NK-92 treated with Interleukin-12 subunit alpha and Interleukin-12 subunit beta, amount 100 ng/mL, for 24 hours (cell line): ENCODE measurements around the gene PRR3.

Experiments used
- DNase-seq: peaks from one replicate; lab custom pipeline; 2025; lab: John Stamatoyannopoulos, UW

PRR3 gene

DNA sequence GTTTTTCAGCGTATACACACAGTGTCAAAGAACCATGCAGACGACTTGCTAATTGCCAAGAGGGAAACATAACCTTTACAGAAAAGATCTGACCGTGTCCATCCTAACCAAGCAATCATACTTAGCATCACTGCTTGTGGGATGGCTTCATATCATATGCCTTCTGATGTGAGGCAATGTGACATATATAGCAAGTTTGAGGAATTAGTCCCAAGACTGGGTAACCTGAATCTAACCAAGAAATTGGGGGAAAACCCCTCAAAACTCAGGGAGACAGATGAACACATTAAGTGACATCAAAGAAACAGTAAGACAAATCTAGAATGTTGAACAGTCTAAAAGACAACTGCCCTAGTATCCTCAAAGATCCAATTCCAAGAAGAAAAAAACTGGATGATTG lies 19.2 kb upstream of the PRR3 start:
- DNase-seq, result no peak

DNA sequence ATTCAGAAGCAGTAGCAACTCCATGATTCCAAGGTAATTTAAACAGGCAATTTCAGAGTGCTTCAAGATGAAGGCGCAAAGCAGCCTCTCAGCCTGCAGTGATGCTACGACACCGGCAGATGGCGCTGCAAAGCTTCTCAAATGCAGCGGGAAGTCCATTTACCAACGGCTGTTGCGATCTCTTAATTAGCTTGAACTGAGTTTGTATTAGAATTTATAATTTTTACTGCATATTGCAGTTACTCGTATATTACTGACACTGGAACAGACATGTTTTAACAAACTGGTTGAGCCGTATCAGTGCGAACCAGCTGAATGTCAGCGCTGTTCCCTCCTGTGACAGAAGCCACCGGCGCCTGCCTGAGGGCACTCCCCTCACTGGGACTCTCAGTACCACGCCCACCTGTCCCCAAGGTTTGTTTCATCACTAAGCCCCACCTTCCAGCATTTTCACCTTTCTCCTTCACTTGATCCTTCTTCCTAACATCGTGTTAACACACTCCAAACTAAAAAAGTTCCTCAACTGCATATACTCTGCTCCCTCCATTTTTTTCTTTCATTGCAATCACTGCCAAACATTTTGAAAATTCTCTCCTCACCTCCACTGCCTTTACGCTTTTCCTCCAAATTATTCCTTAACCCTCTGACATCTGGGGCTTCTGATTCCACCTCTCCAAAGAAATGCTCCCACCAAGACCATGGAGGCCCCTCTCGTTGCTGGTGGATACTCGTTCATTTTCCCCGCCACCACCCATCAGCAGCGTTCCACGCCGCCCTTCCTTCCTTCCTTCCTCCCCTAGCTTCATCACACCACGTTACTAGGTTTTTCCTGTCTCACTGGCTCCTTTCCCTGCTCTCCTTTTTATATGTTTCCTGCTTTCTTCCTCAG lies 15.3 kb upstream of the PRR3 start:
- peak; percentile 48 for DNase-seq

DNA sequence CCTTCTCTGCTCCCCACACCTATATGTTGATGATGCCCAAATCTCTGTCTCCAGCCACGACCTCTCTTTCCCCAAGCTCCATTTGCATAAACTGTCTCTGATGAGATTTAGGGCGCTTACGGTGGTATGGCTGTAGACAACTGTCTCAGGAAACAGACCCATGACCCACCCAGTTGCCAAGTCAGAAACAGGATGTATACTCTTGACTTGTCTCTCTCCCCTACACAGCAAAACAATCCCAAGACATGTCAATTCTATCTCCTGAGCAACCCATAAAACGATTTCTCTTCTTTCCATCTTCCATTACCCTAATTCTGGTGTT lies 14.7 kb upstream of the PRR3 start:
- DNase-seq, result no peak

DNA sequence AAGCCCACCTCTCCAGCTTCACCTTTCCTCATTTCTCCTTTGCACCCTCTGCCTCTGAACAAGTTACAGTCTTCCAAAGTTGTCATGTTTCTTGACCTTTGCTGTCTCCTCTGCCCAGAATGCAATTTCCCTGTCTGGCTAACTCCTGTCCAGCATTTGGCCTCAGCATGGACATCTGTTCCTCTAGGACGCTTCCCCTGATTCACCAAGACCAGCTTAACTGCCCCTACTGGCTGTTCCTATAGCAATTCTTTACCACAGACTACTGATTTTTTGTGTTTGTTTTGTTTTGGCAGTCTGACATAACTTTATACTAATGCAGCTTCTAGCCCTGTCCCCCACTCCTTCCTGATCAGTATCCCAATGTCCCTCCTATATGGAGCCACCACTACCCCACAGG lies 14.2 kb upstream of the PRR3 start:
- DNase-seq, result no peak

DNA sequence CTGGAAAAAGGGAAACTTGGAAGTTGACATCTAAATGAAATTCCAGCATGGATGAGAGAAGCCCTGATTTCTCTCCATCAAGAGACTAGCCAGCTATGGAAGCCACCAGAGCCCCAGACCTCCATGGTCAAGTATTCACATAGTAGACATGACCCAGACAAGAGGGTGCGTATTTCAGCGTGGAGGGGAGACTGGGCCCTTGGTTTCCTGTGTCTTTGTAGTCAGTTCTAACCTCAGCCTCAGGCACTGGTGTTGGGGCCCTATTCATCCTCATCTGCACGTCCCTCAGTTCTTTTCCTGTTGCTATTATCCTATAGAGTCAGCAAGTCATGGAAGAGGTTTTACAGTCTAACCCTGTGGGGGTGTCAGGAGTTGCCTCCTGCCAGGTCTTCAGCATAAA lies 13.3 kb upstream of the PRR3 start:
- no peak for DNase-seq

DNA sequence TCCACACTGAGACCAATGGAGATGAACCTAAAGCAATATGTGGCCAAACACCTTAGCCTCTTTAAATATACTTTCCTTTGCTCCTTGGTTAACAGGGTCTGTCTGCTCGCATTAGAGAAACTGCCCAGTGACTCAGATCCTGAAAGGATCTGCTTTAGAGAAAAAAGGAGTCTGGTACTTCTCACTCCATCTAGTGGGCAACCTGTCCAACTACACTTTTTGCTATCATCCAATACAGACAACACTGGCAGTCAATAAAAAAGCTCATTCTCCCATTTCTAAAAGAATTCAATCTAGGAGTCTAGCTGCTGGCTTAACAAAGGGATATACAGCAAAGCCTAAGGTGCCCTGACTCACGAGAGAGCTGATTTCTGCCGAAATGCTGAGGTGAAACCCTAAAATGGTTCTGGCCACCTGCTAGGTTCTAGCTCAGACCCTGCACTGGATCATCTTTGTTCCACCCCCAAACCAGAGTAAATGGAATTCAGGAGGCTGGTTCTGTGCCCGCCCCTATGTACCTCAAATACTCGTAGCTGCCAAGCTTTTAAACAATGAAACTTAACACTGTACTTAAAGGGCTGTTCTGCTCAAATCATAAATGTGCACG lies 12.3 kb upstream of the PRR3 start:
- peak; percentile 23 for DNase-seq

DNA sequence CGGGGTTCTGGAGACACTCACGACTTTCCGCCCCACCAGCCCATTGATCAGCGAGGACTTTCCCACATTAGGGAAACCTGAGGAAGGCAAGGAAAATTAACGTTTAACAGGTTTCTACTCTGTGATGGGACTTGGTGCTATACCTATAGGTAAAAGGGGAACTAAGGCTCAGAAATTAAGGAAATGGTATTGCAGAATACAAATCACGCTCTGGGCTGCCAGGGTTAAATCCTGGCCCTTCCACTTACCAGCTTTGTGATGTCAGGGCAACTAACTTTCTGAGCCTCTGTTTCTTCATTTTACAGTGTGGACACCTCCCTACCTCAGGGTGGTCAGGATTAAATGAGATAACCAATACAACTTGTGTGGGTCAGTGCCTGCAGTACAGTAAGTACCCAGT lies 9.6 kb upstream of the PRR3 start:
- no peak for DNase-seq

DNA sequence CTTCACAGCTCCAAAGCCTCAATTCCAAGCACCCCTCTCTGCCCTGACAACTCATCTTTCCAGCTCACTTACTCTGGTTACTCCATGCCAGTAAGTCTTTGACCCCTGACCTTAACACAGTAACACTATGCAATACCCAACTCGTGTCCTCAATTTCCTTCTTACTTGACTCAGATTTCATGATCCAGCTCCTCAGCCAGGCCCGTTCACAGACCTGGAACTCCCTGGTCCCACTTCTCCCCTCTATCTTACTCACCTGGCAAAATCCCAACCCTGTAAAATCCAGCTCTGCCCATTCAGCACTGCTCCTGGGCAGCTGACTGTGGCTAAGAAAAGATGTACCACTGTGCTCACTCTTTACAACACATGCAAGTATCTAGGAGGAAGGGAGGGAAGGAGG lies 8.7 kb upstream of the PRR3 start:
- DNase-seq, result no peak

DNA sequence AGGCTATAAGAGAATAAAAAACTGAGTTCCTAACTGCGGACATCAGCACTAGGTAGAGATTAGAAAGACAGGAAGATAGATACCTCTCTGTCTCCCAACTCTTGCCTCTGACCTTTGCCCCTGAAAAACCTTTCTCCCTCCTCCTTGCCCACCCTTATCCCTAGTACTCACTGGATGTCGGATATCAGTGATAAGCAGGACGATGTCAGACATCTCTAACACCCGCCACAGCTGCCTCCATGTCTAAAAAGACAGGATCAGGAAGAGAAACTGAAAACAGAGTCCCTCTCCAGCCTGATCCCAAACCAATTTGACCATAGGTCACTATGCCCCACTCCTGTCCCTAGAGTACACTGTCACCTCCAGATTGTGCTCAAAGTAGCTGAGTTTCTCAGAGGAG lies 2.7 kb upstream of the PRR3 start:
- DNase-seq, result no peak

DNA sequence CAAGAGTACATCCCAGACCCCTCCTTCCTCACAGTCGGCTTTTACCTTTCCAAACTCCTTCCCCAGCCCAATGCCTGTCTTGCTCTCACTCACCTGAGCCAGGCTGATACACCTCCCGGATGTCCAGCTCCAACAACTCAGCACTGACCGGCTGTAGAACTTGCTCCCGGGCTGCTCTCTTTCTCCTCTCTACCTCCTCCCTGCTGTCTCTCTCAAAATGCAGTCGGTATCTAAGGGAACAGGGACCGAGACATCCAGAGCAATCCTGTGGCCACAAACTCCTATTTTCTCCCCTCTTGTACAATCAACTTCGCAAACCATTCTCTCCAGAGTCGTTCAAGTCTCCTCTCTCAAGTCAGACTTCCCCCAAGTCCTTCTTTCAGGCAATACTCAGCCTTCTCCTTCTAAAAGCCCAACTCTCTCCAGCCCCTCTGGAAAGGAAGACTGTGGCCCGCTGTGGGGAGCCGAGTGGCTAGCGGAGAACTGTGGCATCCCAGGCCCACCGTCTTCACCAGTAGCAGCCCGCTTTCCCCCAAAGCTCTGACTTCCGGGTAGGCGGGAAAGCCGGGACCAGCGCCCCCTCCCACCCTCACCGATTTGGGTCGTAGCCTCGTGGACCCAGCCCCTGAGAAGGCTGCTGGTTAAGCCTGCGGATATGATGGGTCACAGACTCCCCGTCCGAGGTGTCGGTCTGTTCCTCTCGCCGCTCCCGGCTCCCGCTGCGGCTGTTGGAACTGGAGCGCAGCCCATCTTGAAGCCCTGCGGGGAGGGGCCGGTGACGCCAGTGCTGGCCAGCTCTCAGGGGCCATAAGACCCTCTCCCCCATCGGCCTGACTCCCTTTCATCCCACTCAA lies 1.9 kb upstream of the PRR3 start:
- DNase-seq, result no peak

DNA sequence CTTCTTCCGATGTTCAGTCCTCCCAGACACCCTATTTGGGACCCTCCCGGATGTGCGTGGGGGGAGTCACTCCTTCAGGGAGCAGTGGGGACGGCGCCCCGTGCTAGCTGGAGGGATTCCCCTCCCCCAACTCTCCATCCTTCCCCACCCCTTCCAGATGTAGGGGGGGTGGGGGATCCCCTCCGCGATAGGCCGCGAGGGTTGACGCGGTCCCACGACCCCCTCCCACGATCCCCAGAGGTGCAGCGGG lies 1.4 kb upstream of the PRR3 start:
- no peak for DNase-seq

DNA sequence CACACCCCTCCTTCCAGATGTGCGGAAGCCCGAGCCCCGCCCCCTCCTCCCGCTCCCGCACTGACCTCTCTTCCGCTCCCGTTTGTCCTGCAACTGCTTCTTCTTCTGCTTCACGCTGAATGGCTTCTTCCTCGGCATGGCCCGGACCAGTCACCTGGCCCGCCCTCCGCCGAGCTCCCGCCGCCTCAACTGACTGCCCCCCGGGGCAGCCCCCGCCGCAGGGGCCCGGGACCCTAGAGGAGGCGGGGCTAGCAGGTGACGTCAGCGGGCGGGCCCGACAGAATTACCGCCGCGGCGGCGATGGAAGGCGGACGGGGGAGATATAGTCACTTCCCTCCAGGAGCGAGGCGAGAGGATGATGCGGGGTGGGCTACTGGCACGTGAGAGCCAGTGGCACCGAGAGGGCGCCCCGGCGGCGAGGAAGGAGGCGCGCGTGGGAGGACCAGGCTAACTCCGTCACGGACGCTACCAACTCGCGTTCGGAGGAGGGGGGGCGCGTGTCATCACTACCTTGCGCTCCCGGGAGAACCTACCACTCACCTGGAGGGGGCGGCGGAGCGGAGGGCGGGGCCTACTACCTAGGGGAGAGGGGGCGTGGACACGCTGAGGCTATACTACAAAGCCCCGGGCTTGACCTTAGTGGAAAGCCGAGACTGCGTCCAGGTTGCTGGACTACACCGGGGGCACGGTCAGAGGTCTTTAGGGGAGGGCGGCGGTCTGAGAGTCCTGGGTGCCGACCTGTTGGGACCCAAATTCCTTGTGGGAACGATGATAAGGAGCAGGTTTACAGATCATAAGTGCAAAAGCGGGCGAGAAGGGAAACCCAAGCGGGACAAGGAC lies 809 bp upstream of the PRR3 start, which contains the start of gene GNL1:
GNL1 (minus strand) TSS at position 424 of the 840 bp plus-strand sequence; CDS start at position 138, 286 bp downstream.
- peak; percentile 95 for DNase-seq

DNA sequence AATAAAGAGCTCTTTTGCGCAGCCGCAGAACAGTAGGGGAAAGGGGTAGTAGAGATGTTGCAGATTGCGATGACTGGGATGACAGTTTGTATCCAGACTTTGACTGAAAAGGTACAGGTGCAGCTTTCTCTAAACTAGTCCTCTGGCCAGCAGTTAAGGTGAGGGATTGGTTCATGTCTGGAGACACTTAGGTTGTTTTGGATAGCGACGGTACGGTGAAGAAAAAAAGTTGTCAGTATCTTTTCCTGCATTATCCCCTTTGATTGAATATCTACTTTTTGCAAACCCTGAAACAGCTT lies 537 bp downstream of the PRR3 start:
- DNase-seq, result no peak

DNA sequence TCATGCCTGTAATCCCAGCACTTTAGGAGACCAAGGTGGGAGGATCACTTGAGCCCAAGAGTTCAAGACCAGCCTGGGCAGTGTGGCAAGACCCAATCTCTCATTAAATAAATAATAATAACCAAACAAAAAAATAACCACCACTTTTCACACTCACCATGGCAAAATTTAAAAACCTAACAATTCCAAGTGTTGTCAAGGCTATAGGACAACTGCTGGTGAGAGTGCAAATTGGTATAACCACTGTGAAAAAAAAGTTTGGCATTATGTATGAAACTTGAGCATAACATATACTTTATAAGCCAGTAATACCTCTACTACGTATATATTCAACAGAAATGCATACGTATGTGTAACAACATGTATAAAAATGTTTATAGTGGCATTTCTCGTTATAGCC lies 3.8 kb downstream of the PRR3 start:
- DNase-seq, result no peak

DNA sequence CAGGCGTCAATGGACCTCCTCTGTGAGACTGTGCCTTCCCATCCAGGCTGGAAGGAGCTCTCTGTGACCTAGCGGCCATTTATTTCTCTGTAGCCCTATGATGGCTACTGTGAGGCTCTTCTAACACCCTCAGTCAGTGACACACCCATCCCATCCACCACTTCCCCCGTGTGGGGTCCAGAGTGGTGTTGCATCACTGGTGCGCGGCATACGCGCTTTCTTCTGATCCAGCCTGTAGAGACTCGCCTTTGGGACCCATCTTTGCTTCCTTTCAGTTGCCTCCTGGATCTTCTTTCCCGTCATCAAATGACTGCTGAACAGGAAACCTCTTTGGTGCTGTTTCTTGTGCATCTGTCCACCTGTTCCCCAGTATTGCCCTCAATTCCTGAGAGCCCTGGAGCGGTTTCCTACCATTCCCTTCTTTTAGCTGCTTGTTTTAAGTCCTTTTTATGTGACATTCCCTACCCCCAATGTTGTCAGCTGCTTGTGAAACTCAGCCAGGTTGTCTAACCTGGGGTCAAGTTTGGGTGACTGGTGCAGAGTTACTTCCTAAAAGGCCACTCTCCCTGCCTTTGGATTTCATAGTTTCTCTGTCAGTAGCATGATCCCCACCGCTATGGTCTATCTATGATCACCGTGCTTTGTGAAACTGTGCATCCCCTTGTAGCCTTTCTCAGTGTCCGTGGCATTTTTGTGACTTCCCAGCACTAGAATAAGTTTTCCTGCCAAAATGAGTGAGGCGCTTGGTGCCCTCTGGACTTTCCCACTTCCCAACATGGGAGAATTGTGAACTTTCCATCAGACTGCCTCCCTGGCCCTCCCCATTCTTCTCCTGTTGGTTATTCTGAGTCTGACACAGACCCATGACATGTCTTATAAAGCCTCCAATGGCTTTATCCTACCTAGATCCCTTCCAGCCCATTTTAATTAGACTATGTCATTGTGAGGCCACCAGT lies 5.7 kb downstream of the PRR3 start:
- no peak for DNase-seq

DNA sequence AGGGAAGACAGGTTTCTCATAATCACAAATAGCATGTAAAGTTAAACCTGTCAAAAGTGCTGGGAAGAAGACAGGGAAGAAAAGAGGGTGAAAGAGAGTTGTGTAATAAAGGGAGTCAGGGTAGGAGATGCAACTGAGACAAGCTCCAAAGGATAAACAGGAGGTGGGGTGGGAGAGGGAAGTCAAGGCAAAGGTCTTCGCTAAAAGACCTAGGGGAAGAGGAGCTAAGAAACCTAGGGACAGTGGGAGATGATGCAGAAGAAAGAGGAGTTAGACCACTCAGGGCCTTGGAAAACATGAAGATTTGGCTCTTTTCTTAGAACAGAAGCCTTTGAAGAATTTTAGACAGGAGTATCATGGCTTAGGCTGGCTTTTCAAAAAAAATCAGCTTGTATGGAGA lies 7.0 kb downstream of the PRR3 start:
- no peak for DNase-seq

DNA sequence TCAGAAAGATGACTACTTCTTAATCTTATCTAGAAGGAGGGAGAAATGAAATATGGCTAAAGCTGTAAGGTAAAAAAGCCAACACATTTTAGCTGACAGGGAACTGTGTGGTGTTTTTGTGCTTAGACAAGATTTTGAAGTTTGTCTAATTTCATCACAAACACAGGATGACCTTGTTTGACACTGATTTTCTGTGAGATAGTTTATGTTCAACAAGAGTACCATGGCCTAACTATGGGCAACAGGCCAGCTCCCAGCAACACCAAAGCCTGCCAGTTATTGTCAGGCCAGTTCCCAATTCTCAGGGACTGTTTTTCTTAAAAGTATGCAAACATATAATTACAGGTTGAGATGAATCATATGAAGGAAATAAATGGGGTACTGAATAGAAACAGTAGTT lies 8.7 kb downstream of the PRR3 start:
- DNase-seq, result no peak

DNA sequence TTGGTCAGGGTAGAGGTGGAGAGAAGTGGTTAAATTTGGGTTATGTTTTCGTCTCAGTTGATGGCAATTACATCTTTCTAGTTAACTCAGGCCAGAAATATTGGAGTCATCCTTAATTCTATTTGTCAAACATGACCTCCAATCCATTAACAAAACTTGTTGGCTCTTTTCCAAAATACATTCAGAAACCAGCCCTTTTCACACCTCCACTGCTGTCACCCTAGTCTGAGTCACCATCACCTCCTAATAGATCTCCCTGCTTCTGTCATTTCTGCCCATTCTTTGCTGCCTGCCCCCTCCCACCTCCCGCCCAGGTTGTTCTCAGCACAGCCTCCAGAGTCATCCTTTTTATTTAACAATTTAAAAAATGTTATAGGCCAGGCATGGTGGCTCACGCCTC lies 11.2 kb downstream of the PRR3 start:
- peak; percentile 49 for DNase-seq

DNA sequence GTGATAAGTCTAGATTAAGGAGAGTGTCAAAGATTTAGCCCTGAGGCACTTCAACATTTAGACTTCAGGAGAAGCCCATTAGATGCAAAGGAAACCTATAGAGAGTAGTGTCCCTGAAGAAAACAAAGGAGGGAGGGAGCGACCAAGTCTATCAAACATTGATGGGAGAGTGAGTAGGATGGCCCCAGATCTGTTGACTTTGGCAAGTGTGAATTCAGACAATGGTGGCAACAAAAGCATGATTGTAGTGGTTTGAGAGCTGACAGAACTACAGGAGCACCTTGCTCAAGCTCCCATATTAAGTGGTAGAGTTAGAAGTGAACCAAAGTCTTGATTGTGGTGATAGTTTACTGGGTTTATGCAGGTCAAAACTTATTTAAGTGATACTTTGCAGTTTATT lies 13.2 kb downstream of the PRR3 start:
- DNase-seq, result no peak

DNA sequence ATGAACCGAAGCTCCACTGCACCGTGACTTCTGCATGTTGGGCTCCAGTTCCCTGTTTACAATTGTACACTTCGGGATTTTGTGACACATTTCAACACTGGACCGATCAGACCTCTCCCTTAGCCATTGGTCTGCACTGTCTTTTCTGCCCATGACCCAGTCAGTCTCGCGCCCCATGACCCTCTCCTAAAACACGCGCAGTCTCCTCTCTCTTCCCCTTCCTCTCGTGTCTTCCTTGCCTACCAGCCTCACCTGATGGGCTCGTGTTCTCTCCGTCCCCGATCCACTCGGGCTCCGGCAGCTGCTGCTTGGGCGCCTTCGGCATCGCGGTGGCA lies 13.6 kb downstream of the PRR3 start:
- DNase-seq, result no peak

DNA sequence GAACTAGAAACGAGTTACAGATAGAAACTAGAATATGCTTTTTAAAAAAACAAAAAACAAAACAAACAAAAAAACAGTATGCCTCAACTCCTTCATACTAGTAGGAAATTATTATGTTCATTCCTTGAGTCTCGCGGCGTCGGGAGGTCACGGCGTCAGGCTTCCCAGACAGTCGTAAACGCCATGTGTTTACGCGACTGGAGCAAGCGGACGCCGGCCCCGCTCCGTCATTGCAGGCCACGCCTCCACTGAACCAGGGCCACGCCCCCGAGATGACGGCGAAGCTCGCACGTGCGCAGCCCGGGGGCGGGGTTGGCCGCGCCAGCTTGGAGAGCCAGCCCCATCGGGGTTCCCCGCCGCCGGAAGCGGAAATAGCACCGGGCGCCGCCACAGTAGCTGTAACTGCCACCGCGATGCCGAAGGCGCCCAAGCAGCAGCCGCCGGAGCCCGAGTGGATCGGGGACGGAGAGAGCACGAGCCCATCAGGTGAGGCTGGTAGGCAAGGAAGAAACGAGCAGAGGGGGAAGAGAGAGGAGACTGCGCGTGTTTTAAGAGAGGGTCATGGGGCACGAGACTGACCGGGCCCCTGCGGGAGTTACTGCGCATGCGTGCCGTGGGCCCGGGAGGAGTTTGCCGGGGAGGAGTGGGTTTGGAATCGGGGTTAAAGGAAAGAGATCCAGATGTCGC lies 14.1 kb downstream of the PRR3 start, which contains the start of gene ABCF1:
ABCF1 (plus strand) TSS at position 368 of the 687 bp plus-strand sequence; CDS start at position 414, 46 bp downstream.
- DNase-seq, result peak; percentile 98
